D721Med (cell line): ENCODE data around the gene SNX19.

ENCODE experiments used
- DNase-seq: peaks from one replicate; pipeline ENCODE4 v3.0.0; 2011; ENCODE audit warnings: low spot score; ENCODE audit not compliant: insufficient read length
- FAIRE-seq: peaks from 2 replicates; lab custom pipeline; 2011; peaks lifted over from hg19 to GRCh38; lab: Jason Lieb, UNC
- TF ChIP-seq, protein P1 (sequence below): IDR thresholded peaks from 2 replicates; pipeline ENCODE4 v1.5.1; 2012; ENCODE audit warnings: mild to moderate bottlenecking, control low read depth; ENCODE audit not compliant: insufficient read depth; ENCODE audit errors: missing control alignments

The SNX19 gene

DNA sequence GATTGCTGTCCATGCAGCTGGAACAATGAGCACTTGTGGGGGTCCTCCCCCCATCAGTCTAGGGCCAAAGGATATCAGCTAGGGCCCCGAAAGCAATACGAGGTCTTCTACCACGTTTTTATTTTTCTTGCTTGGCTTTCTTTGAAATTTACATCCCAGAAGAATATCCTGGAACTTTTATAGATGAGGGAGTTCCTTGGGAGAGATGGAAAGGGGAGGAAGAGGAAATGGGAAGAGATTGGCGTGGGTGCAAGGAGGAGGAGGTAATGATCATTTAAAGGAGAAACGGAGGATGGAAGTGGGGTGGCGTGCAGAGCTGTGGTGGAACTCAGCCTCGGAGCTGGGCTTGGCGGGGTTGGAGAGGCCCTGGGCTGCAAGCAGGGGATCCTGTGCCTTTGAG lies 90.3 kb downstream of the SNX19 start:
- TF ChIP-seq, protein P1, sequence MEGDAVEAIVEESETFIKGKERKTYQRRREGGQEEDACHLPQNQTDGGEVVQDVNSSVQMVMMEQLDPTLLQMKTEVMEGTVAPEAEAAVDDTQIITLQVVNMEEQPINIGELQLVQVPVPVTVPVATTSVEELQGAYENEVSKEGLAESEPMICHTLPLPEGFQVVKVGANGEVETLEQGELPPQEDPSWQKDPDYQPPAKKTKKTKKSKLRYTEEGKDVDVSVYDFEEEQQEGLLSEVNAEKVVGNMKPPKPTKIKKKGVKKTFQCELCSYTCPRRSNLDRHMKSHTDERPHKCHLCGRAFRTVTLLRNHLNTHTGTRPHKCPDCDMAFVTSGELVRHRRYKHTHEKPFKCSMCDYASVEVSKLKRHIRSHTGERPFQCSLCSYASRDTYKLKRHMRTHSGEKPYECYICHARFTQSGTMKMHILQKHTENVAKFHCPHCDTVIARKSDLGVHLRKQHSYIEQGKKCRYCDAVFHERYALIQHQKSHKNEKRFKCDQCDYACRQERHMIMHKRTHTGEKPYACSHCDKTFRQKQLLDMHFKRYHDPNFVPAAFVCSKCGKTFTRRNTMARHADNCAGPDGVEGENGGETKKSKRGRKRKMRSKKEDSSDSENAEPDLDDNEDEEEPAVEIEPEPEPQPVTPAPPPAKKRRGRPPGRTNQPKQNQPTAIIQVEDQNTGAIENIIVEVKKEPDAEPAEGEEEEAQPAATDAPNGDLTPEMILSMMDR = no peak
- DNase-seq = no peak
- no peak for FAIRE-seq

DNA sequence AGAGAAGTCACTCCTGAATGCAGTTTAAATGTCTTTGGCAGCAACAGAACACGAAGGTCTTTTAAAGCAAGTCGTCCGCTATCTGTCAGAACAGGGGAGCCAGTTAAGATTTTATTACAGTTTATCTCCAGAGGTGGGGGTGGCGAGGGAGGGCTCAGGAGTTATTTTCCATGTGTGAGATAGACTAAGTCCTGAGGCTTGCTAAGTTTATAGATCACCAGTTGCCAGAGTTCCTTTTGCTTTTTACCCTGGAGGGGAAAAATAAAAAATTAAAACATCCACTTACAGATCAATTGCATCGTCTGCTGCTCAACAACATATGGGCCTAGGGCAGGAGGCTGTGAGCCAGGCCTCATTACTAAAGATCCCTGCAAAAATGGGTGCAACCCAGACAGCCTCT lies 90.7 kb downstream of the SNX19 start:
- FAIRE-seq (no peak), DNase-seq (no peak)
- TF ChIP-seq, protein P1 = no peak
